ENCODE measurements around the gene ANG. TPM values are rescaled to one million over a fixed set of nuclear protein-coding genes. Genes with fewer than 3 reads are reported as not detected.

ANG gene
- total RNA-seq, 1 experiment from 2014 or later, result 3.2 TPM

- Histone ChIP-seq H4K20me1 (ENCODE audit: control insufficient read depth, insufficient read depth, insufficient read length) (no peaks in the 10 kb centered on the region), H4K8ac (replicated peaks; ENCODE audit: insufficient read length, low read depth, low read length) (no peak overlapping the region), H2BK20ac (ENCODE audit: low read depth, low read length, poor library complexity, severe bottlenecking) (no peak overlapping the region), H2BK15ac (ENCODE audit: low read depth, low read length) (no peak overlapping the region), H2AK5ac (ENCODE audit: insufficient read length, low read length) (no peak overlapping the region), H4K91ac (ENCODE audit: insufficient read length, low read depth, low read length) (no peak overlapping the region), H2AFZ (ENCODE audit: low read length) (no peak overlapping the region), H3K14ac (ENCODE audit: insufficient read depth, low read length) (no peak overlapping the region), H3K79me1 (ENCODE audit: insufficient read depth, low read depth, low read length, poor library complexity, severe bottlenecking) (no peaks in the 10 kb centered on the region), H2BK5ac (ENCODE audit: insufficient read length, low read length) (no peak overlapping the region), H3K56ac (ENCODE audit: insufficient read length, low read depth, low read length) (no peak overlapping the region), H3K27ac (ENCODE audit: insufficient read length, low read depth, low read length) (no peak overlapping the region), H3T11ph (ENCODE audit: low read length) (no peak overlapping the region), H3K9ac (ENCODE audit: extremely low read depth, insufficient read length, low read length) (no peak overlapping the region), H3K4me2 (ENCODE audit: insufficient read depth, insufficient read length, low read length) (no peak overlapping the region), H3K23ac (ENCODE audit: insufficient read length, low read depth, low read length) (no peak overlapping the region), H3K23me2 (ENCODE audit: insufficient read length, low read depth, low read length, poor library complexity, severe bottlenecking) (no peaks in the 10 kb centered on the region), H2BK120ac (ENCODE audit: low read depth, low read length, poor library complexity, severe bottlenecking) (no peak overlapping the region), H3K4ac (ENCODE audit: low read depth, low read length) (no peak overlapping the region), H3K4me1 (ENCODE audit: insufficient read depth, low read length) (no peaks in the 10 kb centered on the region), H3K79me2 (ENCODE audit: insufficient read depth, low read length) (no peaks in the 10 kb centered on the region), H2BK12ac (ENCODE audit: insufficient read length, low read depth, low read length) (no peak overlapping the region), H3K18ac (ENCODE audit: insufficient read length, low read depth, low read length) (no peak overlapping the region), H3K9me3 (ENCODE audit: control insufficient read depth, low read depth, low read length) (no peaks in the 10 kb centered on the region), H4K5ac (ENCODE audit: insufficient read length, low read depth, low read length) (no peak overlapping the region), H3K27me3 (ENCODE audit: insufficient read depth, low read length) (no peaks in the 10 kb centered on the region)
- Mint-ChIP-seq H3K36me3 (ENCODE audit: insufficient read depth in 1 of 3, low read depth in 3 of 3) (peaks cover 0 to 7% (median 0%) of the 10 kb centered on the region in 3 experiments; a peak in 3 of 7 replicates), H3K4me3 (no peak overlapping the region), H3K9me3 (no peaks in the 10 kb centered on the region; a peak in 2 of 5 replicates), H3K4me1 (peaks cover 8 to 10% of the 10 kb centered on the region in 2 experiments; a peak in 3 of 4 replicates), H3K27ac (no peak overlapping the region), H3K27me3 (ENCODE audit: low read depth) (no peaks in the 10 kb centered on the region)
- no peak for DNase-seq
- no CpG with 5 or more reads among the region's 5 CpGs for WGBS (ENCODE audit: extremely low coverage, insufficient read length, low lambda C conversion rate)
- TF ChIP-seq CTCF (conservative IDR thresholded peaks at IDR 0.05), result no peak
Observed at GRCh38 chr14:20696764-20697163, 8.2 kb downstream of the ANG start.

All from H9 (cell line).